Stimulated activated naive CD8-positive, alpha-beta T cell treated with anti-CD3 and anti-CD28 coated beads, Interleukin-15, Interleukin-2, amounts not matched to agents 100 ng/mL and 50 ng/mL, for 24 hours (primary cell): ENCODE data around the gene GJA5.

Experiments
- H3K27ac Mint-ChIP-seq: one replicate; pipeline ENCODE4 v1.8.0; 2021; ENCODE audit warnings: mild to moderate bottlenecking, mixed read lengths
- H3K27me3 Mint-ChIP-seq: one replicate; pipeline ENCODE4 v1.8.0; 2021; ENCODE audit warnings: mixed read lengths
- H3K36me3 Mint-ChIP-seq: one replicate; pipeline ENCODE4 v1.8.0; 2021; ENCODE audit warnings: low read depth, mixed read lengths
- H3K4me1 Mint-ChIP-seq: one replicate; pipeline ENCODE4 v1.8.0; 2021; ENCODE audit warnings: low read depth, mixed read lengths
- H3K4me3 Mint-ChIP-seq: one replicate; pipeline ENCODE4 v1.8.0; 2021; ENCODE audit warnings: mild to moderate bottlenecking, mixed read lengths
- H3K9me3 Mint-ChIP-seq: one replicate; pipeline ENCODE4 v1.8.0; 2021; ENCODE audit warnings: mixed read lengths

The GJA5 gene

GRCh38 chr1:147760481-147761260 lies at the start of gene GJA5:
Gene GJA5 (minus strand): TSS chr1:147760602. CDS start chr1:147759238, 1,364 bp downstream.
- H3K4me3 Mint-ChIP-seq, result no peak within 1 kb of the TSS
- no peak within 1 kb of the TSS for H3K27ac Mint-ChIP-seq
- no peaks in the 10 kb centered on the region for H3K27me3 Mint-ChIP-seq
- H3K4me1 Mint-ChIP-seq, result peaks cover 24% of the 10 kb centered on the region
- H3K9me3 Mint-ChIP-seq, result no peaks in the 10 kb centered on the region
- H3K36me3 Mint-ChIP-seq, result no peaks in the 10 kb centered on the region

- Mint-ChIP-seq H3K4me3 (no peak overlapping the region), H3K27me3 (no peaks in the 10 kb centered on the region), H3K36me3 (no peaks in the 10 kb centered on the region), H3K4me1 (peaks cover 5% of the 10 kb centered on the region), H3K9me3 (no peaks in the 10 kb centered on the region), H3K27ac (no peak overlapping the region)
Observed at GRCh38 chr1:147809236-147809635, 48.8 kb upstream of the GJA5 start.

GRCh38 chr1:147808025-147808424 lies 47.6 kb upstream of the GJA5 start:
- Mint-ChIP-seq H3K9me3 (no peaks in the 10 kb centered on the region), H3K27me3 (no peaks in the 10 kb centered on the region), H3K27ac (no peak overlapping the region), H3K4me1 (peaks cover 5% of the 10 kb centered on the region), H3K4me3 (no peak overlapping the region), H3K36me3 (no peaks in the 10 kb centered on the region)

- no peak overlapping the region for H3K27ac Mint-ChIP-seq
- no peaks in the 10 kb centered on the region for H3K36me3 Mint-ChIP-seq
- no peak overlapping the region for H3K4me3 Mint-ChIP-seq
- H3K27me3 Mint-ChIP-seq, result no peaks in the 10 kb centered on the region
- no peaks in the 10 kb centered on the region for H3K9me3 Mint-ChIP-seq
- no peaks in the 10 kb centered on the region for H3K4me1 Mint-ChIP-seq
Observed at GRCh38 chr1:147807405-147807804, 47.0 kb upstream of the GJA5 start.

GRCh38 chr1:147804942-147805723 lies 44.7 kb upstream of the GJA5 start:
- Mint-ChIP-seq H3K36me3 (no peaks in the 10 kb centered on the region), H3K27me3 (no peaks in the 10 kb centered on the region), H3K27ac (no peak overlapping the region), H3K4me3 (no peak overlapping the region), H3K9me3 (no peaks in the 10 kb centered on the region), H3K4me1 (no peaks in the 10 kb centered on the region)

GRCh38 chr1:147800804-147801203 lies 40.4 kb upstream of the GJA5 start:
- Mint-ChIP-seq H3K27ac (no peak overlapping the region), H3K4me3 (no peak overlapping the region), H3K4me1 (no peaks in the 10 kb centered on the region), H3K9me3 (no peaks in the 10 kb centered on the region), H3K36me3 (no peaks in the 10 kb centered on the region), H3K27me3 (no peaks in the 10 kb centered on the region)

- Mint-ChIP-seq H3K27me3 (no peaks in the 10 kb centered on the region), H3K9me3 (no peaks in the 10 kb centered on the region), H3K36me3 (no peaks in the 10 kb centered on the region), H3K4me3 (no peak overlapping the region), H3K4me1 (no peaks in the 10 kb centered on the region), H3K27ac (no peak overlapping the region)
Observed at GRCh38 chr1:147798731-147799130, 38.3 kb upstream of the GJA5 start.

- no peaks in the 10 kb centered on the region for H3K27me3 Mint-ChIP-seq
- H3K27ac Mint-ChIP-seq, result no peak overlapping the region
- H3K4me1 Mint-ChIP-seq, result no peaks in the 10 kb centered on the region
- H3K9me3 Mint-ChIP-seq, result no peaks in the 10 kb centered on the region
- H3K4me3 Mint-ChIP-seq, result no peak overlapping the region
- H3K36me3 Mint-ChIP-seq, result no peaks in the 10 kb centered on the region
Observed at GRCh38 chr1:147794570-147794969, 34.2 kb upstream of the GJA5 start.

GRCh38 chr1:147791876-147792275 lies 31.5 kb upstream of the GJA5 start:
- H3K27ac Mint-ChIP-seq, result no peak overlapping the region
- no peaks in the 10 kb centered on the region for H3K27me3 Mint-ChIP-seq
- H3K4me3 Mint-ChIP-seq, result no peak overlapping the region
- no peaks in the 10 kb centered on the region for H3K4me1 Mint-ChIP-seq
- no peaks in the 10 kb centered on the region for H3K9me3 Mint-ChIP-seq
- H3K36me3 Mint-ChIP-seq, result no peaks in the 10 kb centered on the region

GRCh38 chr1:147787765-147788164 lies 27.4 kb upstream of the GJA5 start:
- H3K27me3 Mint-ChIP-seq, result peaks cover 13% of the 10 kb centered on the region
- H3K4me3 Mint-ChIP-seq, result no peak overlapping the region
- H3K36me3 Mint-ChIP-seq, result no peaks in the 10 kb centered on the region
- no peaks in the 10 kb centered on the region for H3K4me1 Mint-ChIP-seq
- no peaks in the 10 kb centered on the region for H3K9me3 Mint-ChIP-seq
- no peak overlapping the region for H3K27ac Mint-ChIP-seq

- Mint-ChIP-seq H3K4me3 (no peak overlapping the region), H3K27ac (no peak overlapping the region), H3K36me3 (no peaks in the 10 kb centered on the region)
Observed at GRCh38 chr1:147786536-147786935, 26.1 kb upstream of the GJA5 start.

GRCh38 chr1:147785794-147786506 lies 25.5 kb upstream of the GJA5 start:
- no peaks in the 10 kb centered on the region for H3K36me3 Mint-ChIP-seq
- H3K9me3 Mint-ChIP-seq, result no peaks in the 10 kb centered on the region

More at GRCh38 chr1:147786536-147786935, 26.1 kb upstream of the GJA5 start:
- Mint-ChIP-seq H3K27me3 (peaks cover 16% of the 10 kb centered on the region), H3K9me3 (no peaks in the 10 kb centered on the region), H3K4me1 (no peaks in the 10 kb centered on the region)

GRCh38 chr1:147784941-147785340 lies 24.5 kb upstream of the GJA5 start:
- H3K27ac Mint-ChIP-seq, result no peak overlapping the region
- no peak overlapping the region for H3K4me3 Mint-ChIP-seq
- H3K27me3 Mint-ChIP-seq, result peaks cover 18% of the 10 kb centered on the region
- no peaks in the 10 kb centered on the region for H3K36me3 Mint-ChIP-seq
- no peaks in the 10 kb centered on the region for H3K9me3 Mint-ChIP-seq
- no peaks in the 10 kb centered on the region for H3K4me1 Mint-ChIP-seq

More at GRCh38 chr1:147785794-147786506, 25.5 kb upstream of the GJA5 start:
- no peaks in the 10 kb centered on the region for H3K4me1 Mint-ChIP-seq
- peaks cover 18% of the 10 kb centered on the region for H3K27me3 Mint-ChIP-seq
- H3K4me3 Mint-ChIP-seq, result no peak overlapping the region
- no peak overlapping the region for H3K27ac Mint-ChIP-seq

GRCh38 chr1:147781056-147781471 lies 20.7 kb upstream of the GJA5 start:
- no peaks in the 10 kb centered on the region for H3K36me3 Mint-ChIP-seq
- H3K9me3 Mint-ChIP-seq, result no peaks in the 10 kb centered on the region
- H3K4me1 Mint-ChIP-seq, result no peaks in the 10 kb centered on the region
- H3K4me3 Mint-ChIP-seq, result no peak overlapping the region
- no peak overlapping the region for H3K27ac Mint-ChIP-seq
- H3K27me3 Mint-ChIP-seq, result peaks cover 19% of the 10 kb centered on the region

GRCh38 chr1:147777694-147778093 lies 17.3 kb upstream of the GJA5 start:
- Mint-ChIP-seq H3K27me3 (peaks cover 24% of the 10 kb centered on the region), H3K36me3 (no peaks in the 10 kb centered on the region), H3K4me3 (no peak overlapping the region)

More at GRCh38 chr1:147777694-147778093, 17.3 kb upstream of the GJA5 start:
- peaks cover 5% of the 10 kb centered on the region for H3K4me1 Mint-ChIP-seq
- no peaks in the 10 kb centered on the region for H3K9me3 Mint-ChIP-seq
- H3K27ac Mint-ChIP-seq, result no peak overlapping the region
